Neuron (in vitro differentiated cells): ENCODE data around the gene CCDC127.
"Not testable (repeated sequence)": the region's sequence is repeated elsewhere in the genome, so short reads cannot be mapped to it uniquely, and the experiment has no call there.

Source experiments
- H2AFZ ChIP-seq: one replicate; pipeline ENCODE4 v1.6.1; 2013; ENCODE audit warnings: low read depth, mild to moderate bottlenecking, inconsistent platforms, low read length, moderate library complexity
- H3K27me3 ChIP-seq: one replicate; pipeline ENCODE4 v1.6.1; 2013; ENCODE audit warnings: low read length; ENCODE audit not compliant: insufficient read depth
- H3K36me3 ChIP-seq: one replicate; pipeline ENCODE4 v1.6.1; 2013; ENCODE audit warnings: low read length; ENCODE audit not compliant: insufficient read depth
- H3K4me1 ChIP-seq: one replicate; pipeline ENCODE4 v1.6.1; 2013; ENCODE audit warnings: low read length; ENCODE audit not compliant: insufficient read depth
- H3K4me3 ChIP-seq: 2 replicates; pipeline ENCODE4 v1.5.1; 2013; ENCODE audit warnings: mild to moderate bottlenecking, low read length, moderate library complexity
- H3K9me3 ChIP-seq: one replicate; pipeline ENCODE4 v1.6.1; 2013; ENCODE audit warnings: low read length

Gene CCDC127

GRCh38 chr5:223791-224190 is 5.8 kb upstream of the CCDC127 start:
- no peaks in the 10 kb centered on the region for H3K27me3 ChIP-seq
- peaks cover 19% of the 10 kb centered on the region for H3K4me1 ChIP-seq
- no peak overlapping the region for H2AFZ ChIP-seq
- H3K4me3 ChIP-seq: no peak overlapping the region
- no peaks in the 10 kb centered on the region for H3K9me3 ChIP-seq
- peaks cover 49% of the 10 kb centered on the region for H3K36me3 ChIP-seq

GRCh38 chr5:222951-223715 is 5.2 kb upstream of the CCDC127 start:
- H3K4me3 ChIP-seq, H3K9me3 ChIP-seq, H3K27me3 ChIP-seq: not testable (repeated sequence)

GRCh38 chr5:219991-220390 is 2.0 kb upstream of the CCDC127 start:
- Histone ChIP-seq H3K27me3 (no peaks in the 10 kb centered on the region), H2AFZ (no peak overlapping the region), H3K4me3 (peak overlapping the region; percentile 83), H3K36me3 (peaks cover 20% of the 10 kb centered on the region), H3K9me3 (no peaks in the 10 kb centered on the region), H3K4me1 (peaks cover 19% of the 10 kb centered on the region)

More at GRCh38 chr5:222951-223715, 5.2 kb upstream of the CCDC127 start:
- H2AFZ ChIP-seq: not testable (repeated sequence)
- H3K4me1 ChIP-seq: peaks cover 19% of the 10 kb centered on the region
- peaks cover 44% of the 10 kb centered on the region for H3K36me3 ChIP-seq

- H3K36me3 ChIP-seq: peaks cover 14% of the 10 kb centered on the region
- H2AFZ ChIP-seq: no peak overlapping the region
- no peaks in the 10 kb centered on the region for H3K9me3 ChIP-seq
- H3K4me1 ChIP-seq: peaks cover 19% of the 10 kb centered on the region
- H3K4me3 ChIP-seq: peak overlapping the region; percentile 83
- H3K27me3 ChIP-seq: no peaks in the 10 kb centered on the region
Observed at GRCh38 chr5:219460-219863, 1.5 kb upstream of the CCDC127 start.

- H3K9me3 ChIP-seq: no peaks in the 10 kb centered on the region
- peak overlapping the region; percentile 47 for H2AFZ ChIP-seq
- peaks cover 19% of the 10 kb centered on the region for H3K4me1 ChIP-seq
- no peaks in the 10 kb centered on the region for H3K27me3 ChIP-seq
- peaks cover 11% of the 10 kb centered on the region for H3K36me3 ChIP-seq
- H3K4me3 ChIP-seq: peak overlapping the region; percentile 83
Observed at GRCh38 chr5:218457-219291, 721 bp upstream of the CCDC127 start.

GRCh38 chr5:216076-216475 is 1.9 kb downstream of the CCDC127 start:
- not testable (repeated sequence) for H2AFZ ChIP-seq, H3K27me3 ChIP-seq

GRCh38 chr5:215256-215655 is 2.7 kb downstream of the CCDC127 start:
- H2AFZ ChIP-seq, H3K4me3 ChIP-seq, H3K27me3 ChIP-seq, H3K4me1 ChIP-seq, H3K9me3 ChIP-seq: not testable (repeated sequence)
- H3K36me3 ChIP-seq: peaks cover 11% of the 10 kb centered on the region

More at GRCh38 chr5:216076-216475, 1.9 kb downstream of the CCDC127 start:
- Histone ChIP-seq H3K36me3 (peaks cover 11% of the 10 kb centered on the region), H3K4me1 (peaks cover 14% of the 10 kb centered on the region)
- not testable (repeated sequence) for H3K9me3 ChIP-seq, H3K4me3 ChIP-seq

- no peak overlapping the region for H3K4me3 ChIP-seq
- H3K9me3 ChIP-seq: no peaks in the 10 kb centered on the region
- no peak overlapping the region for H2AFZ ChIP-seq
- H3K36me3 ChIP-seq: peaks cover 11% of the 10 kb centered on the region
- H3K27me3 ChIP-seq: no peaks in the 10 kb centered on the region
- no peaks in the 10 kb centered on the region for H3K4me1 ChIP-seq
Observed at GRCh38 chr5:213803-214395, 4.1 kb downstream of the CCDC127 start.

GRCh38 chr5:208449-209114 is 9.4 kb downstream of the CCDC127 start:
- no peaks in the 10 kb centered on the region for H3K4me1 ChIP-seq
- H3K9me3 ChIP-seq: no peaks in the 10 kb centered on the region
- H3K36me3 ChIP-seq: peaks cover 31% of the 10 kb centered on the region
- no peak overlapping the region for H2AFZ ChIP-seq
- H3K4me3 ChIP-seq: no peak overlapping the region
- H3K27me3 ChIP-seq: no peaks in the 10 kb centered on the region

GRCh38 chr5:207599-207998 is 10.4 kb downstream of the CCDC127 start:
- Histone ChIP-seq H2AFZ (no peak overlapping the region), H3K9me3 (no peaks in the 10 kb centered on the region), H3K4me3 (no peak overlapping the region), H3K36me3 (peaks cover 34% of the 10 kb centered on the region), H3K27me3 (no peaks in the 10 kb centered on the region), H3K4me1 (no peaks in the 10 kb centered on the region)

GRCh38 chr5:206927-207536 is 10.9 kb downstream of the CCDC127 start:
- Histone ChIP-seq H3K4me1 (no peaks in the 10 kb centered on the region), H3K27me3 (no peaks in the 10 kb centered on the region), H3K4me3 (no peak overlapping the region), H2AFZ (no peak overlapping the region), H3K9me3 (no peaks in the 10 kb centered on the region), H3K36me3 (peaks cover 36% of the 10 kb centered on the region)

GRCh38 chr5:206406-206805 is 11.5 kb downstream of the CCDC127 start:
- Histone ChIP-seq H3K36me3 (peaks cover 36% of the 10 kb centered on the region), H3K9me3 (no peaks in the 10 kb centered on the region), H3K4me1 (peaks cover 6% of the 10 kb centered on the region), H3K4me3 (no peak overlapping the region), H3K27me3 (no peaks in the 10 kb centered on the region), H2AFZ (no peak overlapping the region)
